GM18517 (cell line): ENCODE results near the gene KIF17.

ENCODE experiments used
- ATAC-seq: cut with Tn5 transposase; IDR thresholded peaks from one replicate; pipeline ENCODE4 v1.9.1; 2021; ENCODE audit warnings: mild to moderate bottlenecking, moderate library complexity; ENCODE audit not compliant: unreplicated experiment

The KIF17 gene

GRCh38 chr1:20717452-20718342, at the start of gene KIF17:
Gene KIF17 (minus strand): TSS chr1:20718007. CDS start chr1:20717706, 301 bp downstream.
- no peak for ATAC-seq

GRCh38 chr1:20767271-20767670, 49.5 kb upstream of the KIF17 start:
- ATAC-seq: no peak

DNA sequence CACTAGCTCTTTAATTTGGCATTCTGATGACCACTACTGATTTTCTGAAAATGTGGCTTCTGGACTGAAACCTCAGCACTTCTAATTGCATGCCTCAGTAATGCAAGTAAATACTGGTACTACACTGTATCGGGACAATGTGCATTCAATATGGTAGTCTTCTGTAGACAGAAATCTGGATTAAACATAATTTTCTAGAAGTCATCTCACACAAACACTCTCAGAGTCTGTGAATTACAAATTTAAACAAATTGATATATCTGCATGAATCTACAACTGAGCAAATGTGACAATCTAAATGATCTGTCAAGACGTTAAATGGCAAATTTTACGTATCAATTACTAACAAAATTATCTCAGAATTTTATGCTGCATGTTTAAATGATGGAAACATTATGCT, 45.6 kb upstream of the KIF17 start:
- ATAC-seq: no peak

GRCh38 chr1:20760322-20760721, 42.5 kb upstream of the KIF17 start:
- no peak for ATAC-seq

- no peak for ATAC-seq
Measured at GRCh38 chr1:20753589-20753988, 35.8 kb upstream of the KIF17 start.

- ATAC-seq: no peak
Measured at GRCh38 chr1:20751462-20751990, 33.7 kb upstream of the KIF17 start.

GRCh38 chr1:20742671-20743070, 24.9 kb upstream of the KIF17 start:
- ATAC-seq: no peak

DNA sequence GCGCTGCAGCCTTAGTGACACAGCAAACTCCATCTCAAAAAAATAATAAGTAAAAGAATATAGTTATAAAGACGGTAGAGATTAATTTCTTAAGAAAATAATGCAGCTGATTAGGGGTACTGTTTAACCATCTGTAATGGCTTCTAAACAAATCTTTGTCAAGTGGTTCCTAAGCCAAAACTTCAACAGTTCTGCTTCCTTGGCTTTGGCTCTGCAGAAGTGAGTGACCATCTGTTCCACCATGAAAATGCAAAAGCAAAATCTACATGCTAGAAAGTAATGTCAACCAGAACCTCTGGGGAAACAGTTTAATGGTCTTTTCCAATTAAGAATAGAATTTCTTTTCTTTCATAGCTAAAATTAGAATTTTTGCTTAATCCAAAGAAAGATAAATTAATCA, 23.0 kb upstream of the KIF17 start:
- no peak for ATAC-seq

- no peak for ATAC-seq
Measured at GRCh38 chr1:20739225-20739624, 21.4 kb upstream of the KIF17 start.

DNA sequence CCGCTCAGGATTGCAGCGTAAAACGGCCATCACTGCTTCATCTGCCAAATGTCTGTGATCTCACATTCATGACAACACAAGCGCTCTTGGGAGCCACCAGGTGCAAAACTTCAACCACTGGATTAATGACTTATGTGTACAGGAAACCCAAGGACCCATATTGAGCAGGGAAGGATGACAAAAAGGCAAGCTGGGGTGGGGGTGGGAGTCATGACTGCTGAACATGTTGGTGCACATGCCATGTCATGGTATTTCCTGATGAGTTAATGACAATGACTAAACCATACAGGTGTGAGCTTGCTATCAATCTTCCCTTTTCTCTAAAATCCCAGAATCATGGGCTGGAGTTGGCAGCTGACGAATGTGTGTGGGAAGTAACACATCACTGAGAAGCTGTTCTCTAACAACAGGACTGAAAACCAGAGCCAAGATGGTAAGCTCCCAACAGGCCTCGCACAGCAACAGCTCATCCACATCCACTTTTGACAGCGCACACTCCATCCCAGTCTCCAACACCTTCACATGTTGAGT, 17.8 kb upstream of the KIF17 start:
- ATAC-seq: no peak

DNA sequence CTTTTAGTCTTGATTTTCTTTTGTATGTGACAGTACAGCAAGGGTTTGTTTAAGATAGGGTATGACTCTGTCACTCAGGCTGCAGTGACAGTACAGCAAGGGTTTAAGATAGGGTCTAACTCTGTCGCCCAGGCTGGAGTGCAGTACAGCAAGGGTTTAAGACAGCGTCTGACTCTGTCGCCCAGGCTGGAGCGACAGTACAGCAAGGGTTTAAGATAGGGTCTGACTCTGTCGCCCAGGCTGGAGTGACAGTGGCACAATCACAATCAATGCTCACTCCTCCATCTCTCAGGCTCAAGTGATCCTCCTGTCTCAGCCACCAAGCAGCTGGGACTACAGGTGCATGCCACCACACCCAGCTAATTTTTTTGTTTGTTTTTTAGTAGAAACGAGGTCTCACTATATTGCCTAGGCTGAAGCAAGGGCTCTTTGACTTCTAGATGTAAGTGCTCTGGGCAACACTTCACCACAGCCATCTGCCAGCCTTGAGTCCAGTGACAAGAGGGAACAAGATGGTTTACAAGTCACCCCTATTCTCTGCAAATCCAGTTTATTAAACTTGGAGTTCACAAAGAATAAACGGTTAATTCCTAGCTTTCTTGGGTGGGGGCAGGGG, 15.7 kb upstream of the KIF17 start:
- no peak for ATAC-seq

- ATAC-seq: peak; percentile 58
Measured at GRCh38 chr1:20732588-20733359, 15.0 kb upstream of the KIF17 start, which contains the start of gene SH2D5. Gene SH2D5 (minus strand): TSS chr1:20732703. CDS start chr1:20728044, 4,659 bp downstream.

DNA sequence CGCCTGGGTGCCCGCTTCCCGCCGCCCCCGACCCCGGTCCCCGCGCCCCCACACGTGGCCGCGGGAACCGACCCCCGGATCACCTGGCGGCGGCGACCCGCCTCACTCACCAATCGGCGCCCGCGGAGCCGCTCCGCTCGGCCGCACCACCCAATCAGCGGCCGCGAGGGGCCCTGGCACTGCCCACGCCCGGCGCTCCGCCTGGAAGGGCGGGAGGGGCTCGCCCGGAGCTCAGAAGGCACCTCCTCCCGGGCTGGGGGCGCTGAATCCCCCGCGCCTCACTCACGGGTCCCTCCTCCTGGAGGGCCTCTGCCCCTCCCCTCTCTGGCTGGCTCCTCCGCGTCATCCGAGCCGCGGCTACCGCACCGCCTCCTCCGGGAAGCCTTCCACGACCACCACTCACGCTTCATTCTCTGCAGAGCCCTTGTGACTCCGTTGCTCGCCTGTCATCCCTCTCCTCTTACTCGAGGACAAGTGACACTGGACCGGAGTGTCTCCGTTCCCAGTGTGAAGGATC, 14.3 kb upstream of the KIF17 start:
- ATAC-seq: no peak

DNA sequence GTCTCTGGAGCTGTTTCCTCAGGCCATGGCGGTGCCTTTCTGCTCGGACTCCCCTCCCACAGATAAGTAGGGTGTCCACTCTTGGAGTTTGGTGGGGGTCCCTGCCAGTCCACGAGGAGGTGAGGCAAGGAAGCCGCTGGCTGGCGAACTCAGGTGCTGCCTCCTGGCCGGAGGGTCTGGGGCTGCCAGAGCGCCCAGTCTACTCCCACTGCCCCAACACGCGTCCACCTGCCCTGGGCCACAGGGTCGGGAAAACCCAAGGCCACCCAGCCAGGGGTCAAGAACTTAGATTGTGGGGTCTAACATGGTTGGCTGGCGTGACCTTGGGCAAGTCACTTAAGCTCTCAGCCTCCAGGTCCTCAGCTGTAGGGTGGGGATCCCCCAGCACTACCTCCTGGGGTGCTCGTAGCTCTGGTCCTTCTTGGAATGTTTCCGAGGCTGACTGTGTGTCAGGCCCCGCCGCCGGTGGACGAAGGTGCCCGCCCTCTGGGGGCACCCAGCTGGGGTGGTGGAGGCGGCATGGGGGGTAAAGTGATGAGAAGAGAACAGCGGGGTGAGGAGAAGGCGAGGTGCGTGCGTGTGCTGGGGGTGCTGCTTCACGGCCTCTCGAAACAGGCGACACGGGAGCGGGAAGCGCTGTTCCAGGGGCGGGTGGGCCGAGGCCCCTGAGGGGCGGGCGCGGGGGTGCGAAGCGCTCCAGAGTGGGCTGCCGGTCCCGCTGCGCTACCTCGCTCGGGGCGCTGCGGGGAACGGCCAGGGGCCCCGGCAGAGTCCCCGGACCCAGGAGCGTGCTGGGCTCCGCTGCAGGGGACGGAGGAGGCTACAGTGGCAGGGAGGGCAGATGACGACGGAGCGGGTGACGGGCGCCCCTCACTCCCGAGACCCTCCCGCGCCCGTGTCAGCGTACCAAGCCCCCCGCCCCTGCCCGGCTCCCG, 13.5 kb upstream of the KIF17 start:
- ATAC-seq: no peak

- ATAC-seq: no peak
Measured at GRCh38 chr1:20730690-20731056, 12.9 kb upstream of the KIF17 start.

DNA sequence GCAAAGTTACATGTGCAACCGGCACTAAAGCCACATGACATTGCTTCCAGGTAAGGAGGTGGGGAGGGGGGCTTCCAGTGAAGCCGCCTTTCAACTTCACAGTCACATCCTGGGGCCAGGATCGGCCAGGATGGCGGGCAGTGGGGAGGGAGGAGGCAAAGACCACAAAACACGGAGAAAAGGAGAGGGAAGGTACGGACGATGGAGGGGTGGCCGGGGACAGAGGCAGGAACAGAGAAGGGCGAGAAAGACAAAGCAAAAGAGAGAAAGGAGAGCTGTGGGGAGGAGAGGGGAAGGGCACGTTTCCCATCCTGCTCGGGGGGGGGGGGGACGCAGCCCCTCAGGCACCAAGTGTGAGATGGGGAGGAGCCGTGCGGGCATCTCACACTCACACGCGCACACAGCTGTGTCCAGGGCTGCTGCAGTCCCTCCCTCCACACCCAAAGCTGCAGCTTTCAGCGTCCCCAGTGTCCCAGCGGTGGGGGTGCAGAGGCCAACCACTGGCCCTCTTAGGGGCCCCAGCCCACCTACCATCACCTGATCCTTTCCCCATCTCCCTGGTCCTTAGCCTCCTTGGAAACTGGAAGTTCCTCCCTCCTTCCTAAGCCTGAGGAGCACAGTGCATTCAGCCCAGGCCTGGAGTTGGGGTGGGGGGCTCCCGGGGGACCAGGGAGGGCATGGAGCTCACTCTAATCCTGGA, 12.3 kb upstream of the KIF17 start:
- no peak for ATAC-seq

DNA sequence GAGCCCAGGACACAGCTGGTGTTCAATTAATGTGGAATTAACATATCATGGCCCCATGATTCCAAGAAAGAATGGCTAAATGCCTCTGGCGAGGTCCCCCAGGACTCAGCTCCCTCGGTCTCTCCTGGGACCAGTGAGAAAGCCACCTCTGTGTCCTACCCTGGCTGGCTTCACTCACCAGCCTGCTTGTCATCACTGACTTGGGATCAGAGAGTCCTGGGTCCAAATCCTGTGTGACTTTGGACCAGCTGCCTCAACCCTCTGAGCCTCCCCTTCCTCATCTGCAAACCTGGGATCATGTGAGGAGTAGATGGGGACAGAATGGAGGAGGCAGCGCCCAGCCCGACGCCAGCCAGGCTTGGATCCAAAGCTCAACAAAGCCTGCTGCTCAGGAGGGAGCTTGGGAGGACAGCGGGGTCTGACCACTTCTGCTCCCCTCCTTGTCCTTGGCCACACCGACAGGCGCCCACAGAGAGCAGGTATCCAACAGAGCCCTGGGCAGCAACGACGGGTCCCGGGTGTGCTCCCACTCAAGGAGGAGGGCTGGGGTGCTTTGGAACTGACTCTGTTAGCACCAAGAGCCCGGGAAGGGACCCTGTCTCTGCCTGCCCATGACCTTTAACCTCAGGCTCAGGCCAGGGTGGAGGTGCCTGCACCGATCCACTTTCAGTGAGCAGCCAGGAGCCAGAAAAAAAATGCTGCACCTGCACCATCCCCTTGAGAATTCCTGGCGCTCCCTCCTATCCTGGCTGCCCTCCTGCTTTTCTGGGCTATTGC, 11.5 kb upstream of the KIF17 start:
- ATAC-seq: no peak

DNA sequence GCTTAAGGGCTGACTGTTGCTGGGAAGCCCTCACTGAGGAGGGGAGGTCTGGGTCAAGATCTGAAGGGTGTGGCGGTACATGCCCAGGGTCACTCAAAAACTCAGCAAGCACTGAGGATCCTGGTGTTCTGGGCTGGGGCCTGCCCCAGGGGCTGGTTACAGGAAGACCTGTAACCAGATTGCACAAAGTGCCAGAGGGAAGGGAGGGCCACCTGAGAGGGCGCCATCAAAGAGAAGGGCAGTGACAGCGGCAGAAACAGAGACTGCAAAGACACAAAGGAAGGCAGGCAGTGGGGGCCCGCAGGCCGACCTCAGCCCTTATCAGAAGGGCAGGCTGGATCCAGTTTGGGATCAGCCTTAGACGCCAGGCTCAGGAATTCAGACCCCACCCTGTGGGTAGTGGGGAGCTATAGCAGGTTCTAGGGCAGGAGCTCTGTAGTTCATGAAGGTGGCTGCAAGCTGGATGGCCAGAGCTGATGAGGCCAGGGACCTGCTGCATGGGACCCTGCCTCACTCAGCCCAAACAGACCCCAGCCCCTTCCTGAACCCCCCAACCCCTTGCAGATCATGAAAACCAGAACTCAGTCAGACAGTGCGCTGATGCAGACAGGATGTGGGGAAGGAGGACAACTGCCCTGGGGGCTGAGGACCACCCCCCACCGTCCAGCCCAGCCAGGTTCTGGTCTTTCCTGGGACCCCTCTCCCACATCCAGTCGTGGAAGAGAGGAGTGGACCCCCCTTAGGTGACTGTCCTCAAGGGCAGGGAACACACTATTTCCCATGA, 10.8 kb upstream of the KIF17 start:
- ATAC-seq: no peak
